SKM-1 treated with dmso at 0.1 percent for 144 hours (cell line): ENCODE results near the gene USP43.

Experiments used
- DNase-seq: peaks from one replicate; lab custom pipeline; 2025; ENCODE audit not compliant: unreplicated experiment; lab: John Stamatoyannopoulos, UW

Gene USP43

DNA sequence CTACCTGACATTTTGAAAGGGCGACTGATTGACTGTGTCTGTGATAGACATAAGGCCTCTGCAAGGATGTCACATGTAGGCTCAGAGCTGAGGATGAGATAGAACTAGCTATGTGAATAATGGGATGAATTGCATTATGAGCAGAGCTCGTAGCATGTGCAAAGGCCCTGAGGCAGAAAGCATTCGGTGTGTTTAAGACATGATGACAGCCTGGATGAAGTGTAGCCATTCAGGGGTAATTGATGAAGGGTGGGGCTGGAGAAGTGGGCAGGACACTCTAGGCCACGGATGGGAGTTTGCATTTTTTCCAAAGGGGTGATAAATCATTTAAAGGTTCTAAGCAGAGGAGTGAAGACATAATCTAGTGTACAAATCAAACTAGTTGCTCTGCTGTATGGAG lies 62.6 kb downstream of the USP43 start:
- no peak for DNase-seq

DNA sequence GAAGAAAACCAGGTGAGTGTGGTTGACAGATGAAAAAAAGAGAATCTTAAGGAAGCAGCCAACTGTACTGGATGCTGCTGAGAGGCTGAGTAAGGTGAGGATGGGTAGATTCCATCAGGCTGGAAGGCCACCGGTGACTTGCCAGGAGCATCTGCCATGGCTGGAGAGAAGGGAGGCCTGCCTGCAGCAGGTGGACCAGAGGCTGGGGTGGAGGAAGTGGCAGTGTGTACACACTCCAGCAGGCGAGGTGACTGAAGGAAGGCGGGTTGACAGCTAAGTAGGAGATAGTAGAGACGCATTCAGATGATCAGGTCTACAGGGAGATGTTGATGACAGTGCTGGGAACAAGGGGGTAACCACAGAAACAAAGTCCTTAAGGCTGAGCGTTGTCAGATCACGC lies 69.5 kb downstream of the USP43 start:
- DNase-seq: no peak

DNA sequence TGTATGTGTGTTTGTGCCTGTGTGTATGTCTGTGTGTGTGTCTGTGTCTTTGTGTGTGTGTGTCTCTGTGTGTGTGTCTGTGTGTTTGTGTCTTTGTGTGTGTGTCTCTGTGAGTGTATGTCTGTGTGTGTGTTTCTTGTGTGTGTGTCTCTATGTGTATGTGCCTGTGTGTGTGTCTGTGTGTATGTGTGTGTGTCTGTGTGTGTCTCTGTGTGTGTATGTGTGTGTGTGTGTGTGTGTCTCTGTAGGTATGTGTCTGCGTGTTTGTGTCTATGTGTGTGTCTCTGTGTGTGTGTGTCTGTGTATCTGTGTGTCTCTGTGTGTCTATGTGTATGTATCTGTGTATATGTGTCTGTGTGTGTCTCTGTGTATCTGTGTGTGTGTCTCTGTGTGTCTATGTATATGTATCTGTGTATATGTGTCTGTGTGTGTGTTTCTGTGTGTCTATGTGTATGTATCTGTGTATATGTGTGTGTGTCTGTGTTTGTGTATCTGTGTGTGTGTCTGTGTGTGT lies 70.2 kb downstream of the USP43 start:
- no peak for DNase-seq

DNA sequence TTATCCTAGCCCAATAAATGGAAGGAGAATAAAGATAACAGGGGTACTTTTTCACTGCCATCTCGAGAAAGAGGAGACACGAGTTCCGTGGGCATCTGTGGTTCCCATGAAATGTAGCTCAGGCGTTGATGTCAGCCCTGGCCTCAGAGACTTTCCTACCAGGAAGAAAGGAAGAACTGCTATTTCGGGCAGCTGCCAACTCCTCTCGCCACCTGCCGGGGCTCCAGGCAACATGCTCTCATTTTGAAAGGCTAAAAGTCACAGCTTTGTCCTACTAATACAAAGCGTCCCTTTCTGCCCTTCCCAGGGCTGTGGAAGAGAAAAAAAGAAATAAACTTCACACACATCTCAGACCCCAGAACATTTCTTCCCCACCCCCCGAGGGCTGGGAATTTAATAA lies 80.3 kb downstream of the USP43 start:
- no peak for DNase-seq

DNA sequence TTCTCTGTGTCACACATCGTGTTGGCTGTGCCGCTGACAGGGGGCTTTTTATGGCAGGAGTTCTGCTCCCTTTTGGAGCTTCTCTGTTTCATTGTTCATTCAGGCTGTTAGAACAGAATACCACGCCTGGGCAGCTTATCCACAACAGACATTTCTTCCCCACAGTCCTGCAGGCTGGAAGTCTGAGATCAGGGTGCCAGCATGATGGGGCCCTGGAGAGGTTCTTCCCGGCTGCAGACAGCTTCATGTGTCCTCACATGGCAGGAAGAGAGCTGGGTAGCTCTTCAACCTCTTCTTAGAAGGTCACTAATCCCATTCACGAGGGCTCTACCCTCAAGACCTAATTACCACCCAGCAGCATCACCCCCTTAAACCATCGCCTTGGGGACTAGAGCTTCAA lies 81.0 kb downstream of the USP43 start:
- no peak for DNase-seq

DNA sequence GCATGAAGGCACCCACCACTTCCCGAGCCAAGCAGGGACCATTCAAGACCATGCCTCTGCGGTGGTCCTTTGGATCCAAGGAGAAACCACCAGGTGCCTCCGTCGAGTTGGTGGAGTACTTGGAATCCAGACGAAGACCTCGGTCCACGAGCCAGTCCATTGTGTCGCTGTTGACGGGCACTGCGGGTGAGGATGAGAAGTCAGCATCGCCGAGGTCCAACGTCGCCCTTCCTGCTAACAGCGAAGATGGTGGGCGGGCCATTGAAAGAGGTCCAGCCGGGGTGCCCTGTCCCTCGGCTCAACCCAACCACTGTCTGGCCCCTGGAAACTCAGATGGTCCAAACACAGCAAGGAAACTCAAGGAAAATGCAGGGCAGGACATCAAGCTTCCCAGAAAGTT lies 82.7 kb downstream of the USP43 start:
- no peak for DNase-seq

DNA sequence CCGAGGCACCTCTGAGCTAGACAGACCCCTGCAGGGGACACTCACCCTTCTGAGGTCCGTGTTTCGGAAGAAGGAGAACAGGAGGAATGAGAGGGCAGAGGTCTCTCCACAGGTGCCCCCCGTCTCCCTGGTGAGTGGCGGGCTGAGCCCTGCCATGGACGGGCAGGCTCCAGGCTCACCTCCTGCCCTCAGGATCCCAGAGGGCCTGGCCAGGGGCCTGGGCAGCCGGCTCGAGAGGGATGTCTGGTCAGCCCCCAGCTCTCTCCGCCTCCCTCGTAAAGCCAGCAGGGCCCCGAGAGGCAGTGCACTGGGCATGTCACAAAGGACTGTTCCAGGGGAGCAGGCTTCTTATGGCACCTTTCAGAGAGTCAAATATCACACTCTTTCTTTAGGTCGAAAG lies 83.2 kb downstream of the USP43 start:
- no peak for DNase-seq

DNA sequence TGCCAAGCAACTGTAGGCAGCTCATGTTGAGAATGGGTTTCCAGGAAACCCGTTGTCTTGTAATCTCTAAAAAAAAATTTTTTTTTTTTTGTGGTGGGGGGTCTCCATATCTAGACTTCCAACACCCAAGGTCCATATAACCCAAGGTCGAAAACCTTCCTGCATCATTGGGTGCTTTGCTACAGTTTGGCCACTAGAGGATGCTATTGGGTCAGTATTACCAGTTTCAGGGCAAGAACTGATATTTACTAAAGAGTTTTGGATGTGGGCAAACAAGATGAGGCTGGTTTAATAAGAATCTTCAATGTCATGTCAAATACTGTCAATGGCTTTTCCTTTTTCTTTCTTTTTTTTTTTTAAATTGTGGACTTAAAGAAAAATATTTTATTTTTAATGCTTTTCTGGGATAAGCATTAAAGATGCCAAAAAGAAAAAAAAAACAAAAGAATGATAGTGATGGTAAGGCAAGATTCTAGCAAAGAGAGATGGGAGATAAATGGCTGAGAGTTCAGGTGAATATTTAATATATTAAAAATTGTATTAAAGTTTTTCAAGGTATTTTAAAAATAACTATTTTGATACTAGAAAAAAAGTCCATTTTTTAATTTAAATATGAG lies 83.8 kb downstream of the USP43 start:
- DNase-seq: no peak

DNA sequence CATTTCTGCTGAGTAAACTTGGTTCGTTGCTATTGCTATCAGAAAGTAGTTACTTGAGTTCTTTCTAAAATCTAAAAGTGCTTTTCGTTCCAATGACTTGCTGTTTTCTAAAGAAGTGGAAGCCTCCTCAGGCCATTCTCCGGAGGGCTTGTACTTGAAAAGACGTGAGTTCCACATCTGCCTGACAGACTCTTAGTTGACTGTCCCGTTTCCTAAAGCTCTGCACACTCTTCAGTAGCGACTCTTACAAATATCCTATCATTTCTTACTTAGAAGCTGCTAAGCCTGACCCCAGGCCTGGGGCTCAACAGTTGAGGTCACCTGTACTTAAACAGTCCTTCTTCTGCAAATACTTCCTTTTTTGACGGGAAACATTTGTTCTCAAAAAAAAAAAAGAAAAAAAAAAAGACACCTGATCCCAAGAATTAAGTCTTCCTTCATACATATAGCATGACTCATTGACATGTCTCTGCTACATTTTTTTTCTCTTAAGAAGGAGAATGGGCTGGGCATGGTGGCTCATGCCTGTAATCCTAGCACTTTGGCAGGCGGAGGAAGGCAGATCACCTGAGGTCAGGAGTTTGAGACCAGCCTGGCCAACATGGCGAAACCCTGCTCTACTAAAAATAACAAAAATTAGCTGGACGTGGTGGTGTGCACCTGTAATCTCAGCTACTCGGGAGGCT lies 84.6 kb downstream of the USP43 start:
- no peak for DNase-seq

DNA sequence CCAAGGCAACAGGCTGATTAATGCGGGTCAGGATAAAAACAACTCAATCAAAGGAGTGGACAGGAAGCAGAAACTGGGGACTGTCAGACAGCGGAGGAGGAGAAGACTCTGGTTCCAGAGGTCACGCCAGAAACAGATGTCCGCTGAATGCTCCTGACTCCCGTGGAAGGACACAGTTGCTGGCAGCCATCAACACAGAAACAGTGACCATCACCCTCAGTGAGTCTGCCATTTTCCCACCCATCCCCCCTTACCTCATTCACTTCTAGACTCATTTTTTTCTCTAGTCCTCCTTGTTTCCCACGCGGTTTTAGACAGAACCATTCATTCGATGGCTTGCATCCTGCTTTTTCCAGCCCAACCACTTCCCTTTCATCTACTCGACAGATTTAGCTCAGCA lies 105.2 kb downstream of the USP43 start:
- DNase-seq: no peak

DNA sequence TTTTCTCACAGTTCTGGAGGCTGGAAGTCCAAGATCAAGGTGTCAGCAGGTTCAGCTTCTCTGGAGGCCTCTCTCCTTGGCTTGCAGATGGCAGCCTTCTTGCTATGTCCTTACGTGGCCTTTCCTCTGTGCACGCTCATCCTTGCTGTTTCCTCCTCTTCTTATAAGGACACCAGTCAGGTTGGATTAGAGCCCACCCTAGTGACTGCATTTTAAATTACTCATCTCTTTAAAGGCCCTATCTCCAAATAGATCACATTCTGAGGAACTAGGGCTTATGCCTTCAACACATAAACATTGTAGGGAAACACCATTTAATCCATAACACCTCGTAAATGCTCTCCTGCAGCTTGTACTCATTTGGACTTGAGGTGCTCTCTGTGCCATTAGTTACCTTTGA lies 109.8 kb downstream of the USP43 start:
- no peak for DNase-seq

DNA sequence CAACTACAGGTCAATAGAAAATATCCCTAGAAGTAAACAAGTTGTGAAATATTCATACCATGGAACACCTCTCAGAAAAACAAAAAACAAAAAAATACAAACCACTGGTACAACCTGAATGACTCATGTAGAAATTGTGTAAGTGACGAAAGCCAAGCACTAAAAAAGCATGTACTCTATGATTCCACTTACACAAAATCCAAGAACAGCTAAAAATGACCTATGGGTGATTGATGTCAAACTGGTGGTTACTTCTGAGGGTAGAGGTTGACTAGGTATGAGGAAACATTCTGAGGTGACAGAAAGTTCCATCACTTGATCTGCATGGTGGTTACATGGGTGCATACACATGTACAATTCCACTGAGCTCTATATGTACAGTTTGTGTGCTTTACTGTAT lies 114.9 kb downstream of the USP43 start:
- no peak for DNase-seq

DNA sequence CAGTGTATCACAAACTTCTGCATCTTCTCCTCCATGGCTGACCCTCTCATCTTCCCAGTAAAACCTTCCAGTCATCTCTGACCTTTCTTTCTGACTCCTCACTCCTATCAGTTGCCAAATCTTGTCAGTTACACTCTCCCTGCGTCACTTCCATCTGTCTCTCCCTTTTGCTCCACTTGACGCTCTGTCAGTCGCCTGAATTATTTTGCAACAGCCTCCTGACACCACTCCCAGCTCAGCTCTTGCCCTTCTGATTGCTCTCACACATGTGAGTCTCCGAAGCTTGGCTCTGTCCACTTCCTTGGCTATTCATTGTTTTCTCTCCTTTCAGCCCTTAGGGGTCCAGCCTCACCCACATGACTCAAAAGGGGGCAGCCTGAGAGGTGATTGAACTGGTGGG lies 118.3 kb downstream of the USP43 start:
- DNase-seq: no peak

DNA sequence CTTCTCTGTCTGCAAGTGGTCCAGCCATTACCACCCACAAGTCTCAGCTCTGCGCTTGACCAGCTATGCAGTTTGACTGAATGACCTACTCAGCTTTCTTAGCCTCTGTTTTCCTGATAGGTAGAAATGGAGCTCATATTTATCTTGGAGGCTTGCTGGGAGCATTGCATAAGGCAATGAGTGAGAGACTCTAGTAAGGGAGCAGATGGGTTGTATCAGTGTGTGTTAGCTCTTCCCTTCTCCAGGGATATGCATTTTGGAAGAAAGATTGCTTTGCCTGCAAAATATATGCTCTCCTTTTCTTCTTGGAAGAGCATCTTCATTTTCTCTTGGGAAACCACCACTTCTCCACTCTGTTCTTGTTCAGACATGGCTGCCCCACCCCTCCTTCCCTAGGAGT lies 120.0 kb downstream of the USP43 start:
- no peak for DNase-seq

DNA sequence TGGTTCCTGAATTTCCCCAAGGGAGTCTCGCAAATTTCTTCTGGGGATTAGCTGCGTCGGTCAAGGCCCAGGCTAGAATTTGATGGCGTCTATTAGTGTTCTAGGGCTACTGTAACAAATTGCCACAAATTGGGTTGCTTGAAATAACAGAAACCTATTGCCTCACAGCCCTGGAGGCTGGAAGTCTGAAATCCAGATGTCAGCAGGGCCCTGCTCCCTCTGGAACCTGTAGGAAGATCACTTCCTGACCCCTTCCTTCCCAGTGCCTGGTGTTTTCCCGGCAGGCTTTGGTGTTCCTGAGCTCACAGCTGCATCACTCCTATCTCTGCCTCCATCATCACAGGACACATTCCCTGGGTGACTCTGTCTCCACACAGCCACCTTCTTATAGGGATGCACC lies 121.7 kb downstream of the USP43 start:
- no peak for DNase-seq

DNA sequence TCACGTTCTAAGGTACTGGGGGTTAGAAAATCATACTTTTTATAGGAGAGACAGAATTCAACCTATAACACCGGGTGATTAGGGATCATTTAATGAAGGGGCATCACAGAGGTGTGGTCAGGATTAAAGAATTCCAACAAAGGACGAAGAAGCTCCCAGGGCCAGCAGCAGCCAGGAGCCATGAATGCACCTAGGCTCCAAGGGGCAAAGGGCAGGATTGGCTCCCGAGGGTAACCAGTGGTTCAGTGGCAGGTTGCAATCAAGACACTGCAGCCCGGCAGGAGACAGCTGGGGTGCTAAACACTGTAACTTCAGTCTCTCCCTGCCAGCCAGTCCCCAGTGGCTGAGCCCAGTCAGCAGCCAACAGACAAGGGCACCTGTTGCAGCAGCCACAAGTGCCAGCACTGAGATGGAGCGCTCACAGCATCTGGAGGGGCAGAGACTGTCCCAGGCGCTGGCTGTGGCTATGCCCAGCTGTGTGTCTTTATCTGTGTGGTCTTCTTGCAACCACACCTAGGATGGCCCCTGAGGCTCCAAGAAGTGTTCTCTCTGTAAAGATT lies 122.2 kb downstream of the USP43 start:
- DNase-seq: no peak

DNA sequence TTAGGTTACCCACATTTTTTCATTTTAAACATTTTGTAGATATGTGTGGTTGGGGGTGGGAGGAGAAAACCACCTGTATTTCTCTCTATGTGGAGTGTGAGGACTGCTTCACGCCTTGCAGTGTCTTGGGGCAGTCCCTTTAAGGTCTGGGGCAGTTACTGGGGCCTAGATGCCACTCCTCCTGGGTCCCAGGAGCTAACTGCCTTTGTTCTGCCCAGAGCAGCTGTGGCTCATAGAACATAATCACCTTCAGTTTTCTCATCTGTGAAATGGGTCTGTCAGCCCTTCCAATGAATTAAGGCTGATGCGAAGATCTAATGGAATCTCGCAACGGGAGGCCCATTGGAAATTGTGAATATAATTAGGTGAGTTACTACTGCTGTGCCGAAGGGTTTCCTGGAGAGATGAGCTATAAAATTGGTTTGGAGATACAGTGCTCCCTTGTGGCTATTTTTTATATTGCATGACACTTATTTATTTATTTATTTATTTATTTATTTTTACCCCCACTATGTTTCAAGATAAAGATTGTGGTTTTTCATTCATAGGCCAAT lies 123.1 kb downstream of the USP43 start:
- DNase-seq: peak; percentile 1

DNA sequence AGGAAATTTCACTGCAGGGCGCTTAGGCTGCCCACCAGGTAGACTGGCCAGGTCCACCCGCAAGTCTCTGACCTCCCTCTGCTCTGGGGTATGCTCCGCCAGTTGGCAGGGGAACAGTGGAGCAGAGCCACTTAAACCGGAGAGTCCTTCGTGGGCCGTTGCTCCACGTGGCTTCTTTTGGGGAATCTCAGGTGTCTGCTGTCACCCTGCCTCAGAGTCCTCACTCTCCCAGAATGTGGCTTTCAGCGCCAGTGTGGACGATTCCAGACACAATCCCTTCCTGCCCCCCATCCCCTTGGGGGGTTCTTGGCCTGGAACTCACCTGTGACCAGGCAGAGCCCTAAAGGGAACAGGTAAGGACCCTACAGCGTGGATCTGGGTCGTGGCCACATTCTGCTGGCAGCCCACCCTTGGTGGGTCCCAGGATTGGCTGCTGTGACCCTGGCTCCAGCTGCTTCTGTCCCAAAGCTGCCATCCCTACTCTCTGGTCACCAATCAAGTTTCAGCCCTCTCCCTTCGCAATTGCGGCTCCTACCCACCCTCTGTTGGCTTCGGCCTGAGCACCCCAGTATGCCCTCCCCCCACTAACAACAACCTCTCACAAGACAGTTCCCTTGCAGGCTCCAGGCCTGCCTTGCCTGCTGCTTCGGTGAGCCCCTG lies 123.8 kb downstream of the USP43 start:
- DNase-seq: no peak

DNA sequence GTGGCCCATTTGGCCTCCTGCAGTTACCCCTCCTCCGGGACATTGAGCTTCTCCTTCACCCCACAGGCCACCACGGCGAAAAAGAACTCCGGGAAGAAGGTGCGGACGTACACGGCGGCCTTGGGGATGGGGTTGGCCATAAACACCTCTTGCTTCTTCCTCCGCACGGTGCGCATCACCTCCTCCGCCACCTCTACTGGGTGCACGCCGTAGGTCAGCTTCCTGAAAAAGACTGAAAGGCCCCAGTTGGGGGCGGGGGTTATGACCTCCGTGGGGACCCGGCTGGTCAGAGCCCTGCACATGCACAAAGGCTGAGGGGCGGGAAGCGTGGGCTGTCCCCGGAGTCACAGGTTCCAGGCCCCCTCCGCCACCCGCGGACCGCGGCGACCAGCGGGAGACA lies 126.1 kb downstream of the USP43 start:
- no peak for DNase-seq

DNA sequence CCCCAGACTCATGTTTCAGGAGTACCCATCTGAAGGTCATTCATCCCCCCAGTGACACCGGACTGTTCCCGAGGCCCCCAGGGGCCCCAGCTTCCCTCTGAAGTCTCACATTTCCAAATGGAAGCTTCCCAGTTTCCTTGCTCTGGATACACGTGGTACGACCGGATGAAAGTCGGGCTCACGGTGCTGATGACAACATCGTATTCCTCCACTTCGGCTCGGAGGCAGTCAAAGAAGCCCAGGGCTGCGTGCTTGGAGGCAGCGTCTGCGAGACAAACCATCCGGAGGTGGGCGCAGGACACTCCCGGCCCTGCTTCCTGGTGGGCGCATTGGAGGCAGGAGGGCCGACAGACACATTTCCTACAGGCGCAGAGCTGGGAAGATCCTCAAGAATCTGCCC lies 127.3 kb downstream of the USP43 start:
- DNase-seq: no peak

DNA sequence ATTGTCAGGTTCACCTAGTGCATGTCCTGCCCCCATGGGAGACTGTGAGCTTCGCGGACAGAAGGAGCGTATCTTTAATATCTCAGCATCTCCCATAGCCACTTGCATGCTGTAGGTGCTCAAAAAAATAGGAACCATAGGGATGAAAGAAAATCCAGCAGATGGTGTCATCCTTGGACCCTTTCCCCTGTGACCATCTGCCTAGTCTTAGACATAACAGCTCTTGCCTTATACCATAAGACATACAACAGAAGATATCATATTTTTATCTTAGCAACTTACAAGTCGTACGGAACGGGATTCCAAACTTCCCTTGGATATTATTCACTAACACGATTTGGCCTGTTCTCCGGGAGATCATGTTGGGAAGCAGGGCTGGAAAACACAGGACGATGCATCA lies 131.6 kb downstream of the USP43 start:
- DNase-seq: no peak
